Karpas-422 (cell line): ENCODE data around the gene SLC9A5. TPM values are rescaled to one million over a fixed set of nuclear protein-coding genes. Genes with fewer than 3 reads are reported as not detected.
A peak's percentile ranks its signal among the peaks of the same experiment; 100 is the strongest.

Experiments used
- DNase-seq: peaks from one replicate; pipeline ENCODE4 v3.0.0-alpha.2; 2015
- H2AFZ ChIP-seq: fragments of 200-600 bp; sonication (generic); 2 replicates; pipeline ENCODE4 v1.6.1; 2014; ENCODE audit warnings: antibody characterized with exemption, low read length, mixed read lengths
- H3K27ac ChIP-seq: fragments of 200-600 bp; sonication (generic); 2 replicates; pipeline ENCODE4 v1.5.1; 2014; ENCODE audit warnings: mild to moderate bottlenecking, low read length, moderate library complexity
- H3K27me3 ChIP-seq: fragments of 200-600 bp; sonication (generic); 2 replicates; pipeline ENCODE4 v1.6.1; 2014; ENCODE audit warnings: low read length, mixed read lengths
- H3K36me3 ChIP-seq: fragments of 200-600 bp; sonication (generic); 2 replicates; pipeline ENCODE4 v1.6.1; 2014; ENCODE audit warnings: low read length, mixed read lengths; ENCODE audit not compliant: insufficient read depth
- H3K4me1 ChIP-seq: fragments of 200-600 bp; sonication (generic); 2 replicates; pipeline ENCODE4 v1.6.1; 2014; ENCODE audit warnings: mild to moderate bottlenecking, low read length, mixed read lengths
- H3K4me2 ChIP-seq: fragments of 200-600 bp; sonication (generic); 2 replicates; pipeline ENCODE4 v1.6.1; 2014; ENCODE audit warnings: low read length, low read depth, mild to moderate bottlenecking; ENCODE audit not compliant: poor library complexity, severe bottlenecking
- H3K4me3 ChIP-seq: fragments of 200-600 bp; sonication (generic); 2 replicates; pipeline ENCODE4 v1.5.1; 2014; ENCODE audit warnings: mild to moderate bottlenecking, antibody characterized with exemption, low read length, mixed read lengths
- H3K79me2 ChIP-seq: fragments of 200-600 bp; sonication (generic); 2 replicates; pipeline ENCODE4 v1.6.1; 2014; ENCODE audit warnings: mild to moderate bottlenecking, low read length, mixed read lengths
- H3K9ac ChIP-seq: fragments of 200-600 bp; sonication (generic); 2 replicates; pipeline ENCODE4 v1.6.0; 2014; ENCODE audit warnings: low read length
- H3K9me2 ChIP-seq: fragments of 200-600 bp; sonication (generic), shearing (Covaris generic); replicated peaks from 2 replicates; pipeline ENCODE4 v1.6.0; 2014; ENCODE audit warnings: mild to moderate bottlenecking, low read length, moderate library complexity; ENCODE audit not compliant: insufficient read depth
- H3K9me3 ChIP-seq: fragments of 300-700, 200-600 bp; sonication (generic); 2 replicates; pipeline ENCODE4 v1.6.1; 2014; ENCODE audit warnings: low read length, mixed read lengths
- H4K20me1 ChIP-seq: fragments of 200-600 bp; sonication (generic); 2 replicates; pipeline ENCODE4 v1.6.1; 2014; ENCODE audit warnings: mild to moderate bottlenecking, antibody characterized with exemption, low read length, low read depth; ENCODE audit not compliant: insufficient read depth
- total RNA-seq: library from RNA; depleted of rRNA; stranded (reverse); fragments of >200 nt; shearing (Covaris generic); gene quantifications from 2 replicates; pipeline ENCODE4 v1.2.3, GENCODE V29; 2014; ENCODE audit warnings: low replicate concordance

SLC9A5 gene
- total RNA-seq, 1 experiment from 2014 or later: 4.9 TPM

DNA sequence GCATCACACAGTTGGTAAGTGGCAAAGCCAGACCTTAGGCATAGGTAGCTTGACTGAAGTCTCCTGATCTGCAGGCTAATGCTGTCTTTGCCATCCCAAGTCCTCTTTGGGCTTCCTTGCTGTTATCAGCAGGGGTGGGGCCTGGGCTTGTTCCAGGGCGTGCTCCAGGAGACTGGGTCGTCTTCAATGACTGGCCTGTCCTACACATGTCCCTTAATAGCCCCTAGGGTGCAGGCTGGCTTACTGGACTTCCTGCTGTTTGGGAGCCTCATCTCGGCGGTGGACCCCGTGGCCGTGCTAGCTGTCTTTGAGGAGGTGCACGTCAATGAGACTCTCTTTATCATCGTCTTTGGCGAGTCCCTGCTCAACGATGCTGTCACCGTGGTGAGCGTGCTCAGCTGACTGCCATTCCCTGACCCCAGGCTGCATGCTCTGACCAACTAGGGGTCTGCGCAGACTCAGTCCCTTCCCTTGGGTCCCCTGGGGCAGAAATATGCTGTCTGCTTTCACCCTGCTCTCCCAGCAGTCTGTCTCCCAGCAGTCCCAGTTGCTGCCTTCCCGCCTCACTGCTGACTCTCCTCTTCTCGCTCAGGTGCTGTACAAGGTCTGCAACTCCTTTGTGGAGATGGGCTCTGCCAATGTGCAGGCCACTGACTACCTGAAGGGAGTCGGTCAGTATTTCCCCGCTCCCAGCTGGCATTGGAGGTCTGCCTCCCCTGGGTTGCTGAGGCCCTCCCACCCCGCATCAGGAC is 6.2 kb downstream of the SLC9A5 start:
- Histone ChIP-seq H3K4me1 (peaks cover 9% of the 10 kb centered on the region), H3K27ac (no peak overlapping the region), H3K9ac (no peak overlapping the region), H2AFZ (no peak overlapping the region), H4K20me1 (no peaks in the 10 kb centered on the region), H3K9me2 (no peaks in the 10 kb centered on the region), H3K36me3 (no peaks in the 10 kb centered on the region), H3K4me2 (no peak overlapping the region), H3K79me2 (no peaks in the 10 kb centered on the region), H3K27me3 (no peaks in the 10 kb centered on the region), H3K4me3 (no peak overlapping the region), H3K9me3 (no peaks in the 10 kb centered on the region)
- DNase-seq: no peak

DNA sequence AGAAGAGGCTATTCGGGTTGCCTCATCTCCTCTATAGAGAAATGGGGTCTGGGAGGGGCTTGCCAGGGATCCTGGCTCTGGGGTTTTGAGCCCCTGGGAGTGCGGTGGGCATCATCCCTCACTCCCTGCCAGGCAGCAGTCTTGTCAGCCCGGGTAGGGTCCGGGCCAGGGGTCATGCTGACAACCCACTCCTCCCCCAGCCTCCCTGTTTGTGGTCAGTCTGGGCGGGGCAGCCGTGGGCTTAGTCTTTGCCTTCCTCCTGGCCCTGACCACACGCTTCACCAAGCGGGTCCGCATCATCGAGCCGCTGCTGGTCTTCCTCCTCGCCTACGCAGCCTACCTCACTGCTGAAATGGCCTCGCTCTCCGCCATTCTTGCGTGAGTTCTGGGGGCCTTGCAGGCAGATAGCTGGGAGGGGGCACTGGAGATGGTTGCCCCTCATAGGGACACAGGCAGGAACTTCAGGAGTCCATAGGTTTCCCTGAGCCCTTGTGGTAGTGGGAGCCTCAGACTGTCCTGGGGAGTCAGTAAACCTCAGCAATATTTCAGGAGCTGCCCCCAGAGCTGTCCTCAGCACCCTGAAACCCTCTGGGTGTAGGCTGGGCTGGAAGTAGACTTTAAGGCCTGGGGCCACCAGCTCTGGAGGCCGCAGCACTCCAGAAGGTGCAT is 6.9 kb downstream of the SLC9A5 start:
- peaks cover 2% of the 10 kb centered on the region; the same call in 1 of the 2 replicates for H3K4me1 ChIP-seq
- H3K9me3 ChIP-seq: no peaks in the 10 kb centered on the region
- H3K4me3 ChIP-seq: no peak overlapping the region
- H3K36me3 ChIP-seq: no peaks in the 10 kb centered on the region
- no peaks in the 10 kb centered on the region for H4K20me1 ChIP-seq
- no peaks in the 10 kb centered on the region for H3K79me2 ChIP-seq
- H2AFZ ChIP-seq: no peak overlapping the region
- no peak overlapping the region for H3K4me2 ChIP-seq
- DNase-seq: no peak
- no peak overlapping the region for H3K9ac ChIP-seq
- no peak overlapping the region for H3K27ac ChIP-seq
- H3K9me2 ChIP-seq: no peaks in the 10 kb centered on the region
- no peaks in the 10 kb centered on the region for H3K27me3 ChIP-seq

DNA sequence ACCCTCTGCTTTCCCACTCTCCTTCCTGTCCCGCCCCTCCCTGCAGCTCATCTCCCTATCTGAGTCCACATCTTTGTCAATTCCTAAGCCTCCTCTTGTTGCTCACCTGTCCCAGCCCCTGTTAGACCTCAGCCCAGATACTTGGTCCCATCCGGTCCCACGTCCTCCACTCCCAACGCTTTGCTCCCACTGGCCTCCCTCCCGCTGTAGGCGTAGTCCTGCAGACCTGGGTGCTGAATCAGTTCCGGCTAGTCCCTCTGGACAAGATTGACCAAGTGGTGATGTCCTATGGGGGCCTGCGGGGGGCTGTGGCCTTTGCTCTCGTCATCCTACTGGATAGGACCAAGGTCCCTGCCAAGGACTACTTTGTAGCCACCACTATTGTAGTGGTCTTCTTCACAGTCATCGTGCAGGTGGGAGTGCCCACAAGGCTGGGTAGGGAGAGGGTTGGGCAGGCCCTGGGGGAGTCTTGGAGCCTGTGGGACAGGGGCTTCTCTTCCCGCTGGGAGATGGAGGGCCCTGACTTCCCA is 8.0 kb downstream of the SLC9A5 start:
- Histone ChIP-seq H3K27me3 (no peaks in the 10 kb centered on the region), H3K79me2 (no peaks in the 10 kb centered on the region), H2AFZ (no peak overlapping the region), H3K36me3 (no peaks in the 10 kb centered on the region), H3K27ac (no peak overlapping the region), H3K4me1 (no peaks in the 10 kb centered on the region), H3K9ac (no peak overlapping the region), H3K4me2 (no peak overlapping the region), H3K9me2 (no peaks in the 10 kb centered on the region), H3K9me3 (no peaks in the 10 kb centered on the region), H3K4me3 (no peak overlapping the region), H4K20me1 (no peaks in the 10 kb centered on the region)
- peak; percentile 38 for DNase-seq

DNA sequence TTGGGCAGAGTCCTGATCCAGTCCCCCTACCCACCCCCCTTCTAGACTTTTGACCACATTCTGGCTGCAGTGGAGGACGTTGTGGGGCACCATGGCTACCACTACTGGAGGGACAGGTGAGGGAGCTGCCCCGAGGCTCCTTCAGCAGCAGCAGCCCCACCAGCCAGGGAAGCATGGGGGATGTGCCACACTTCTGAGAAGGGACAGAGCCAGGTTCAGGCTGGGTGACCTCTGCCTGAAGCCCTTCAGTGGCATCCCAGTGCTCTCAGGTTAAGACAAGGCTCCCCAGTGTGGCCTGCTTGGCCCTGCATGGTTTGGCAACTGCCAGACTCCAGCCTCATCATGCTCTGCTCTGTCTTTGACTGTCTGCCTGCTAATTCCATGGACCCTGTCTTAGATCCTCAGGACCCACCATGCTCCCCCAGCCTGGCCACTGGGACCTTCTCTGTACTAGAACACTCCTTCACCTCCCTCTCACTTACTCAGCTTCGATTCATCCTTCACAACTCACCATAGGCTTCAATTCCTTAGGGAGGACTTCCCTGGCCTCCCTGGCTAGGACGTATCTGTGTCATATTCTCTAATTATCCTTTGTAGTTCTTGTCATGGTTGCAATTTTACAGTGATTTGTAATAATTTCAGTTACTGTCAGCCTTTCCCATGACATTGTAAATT is 8.8 kb downstream of the SLC9A5 start:
- no peaks in the 10 kb centered on the region for H3K4me1 ChIP-seq

DNA sequence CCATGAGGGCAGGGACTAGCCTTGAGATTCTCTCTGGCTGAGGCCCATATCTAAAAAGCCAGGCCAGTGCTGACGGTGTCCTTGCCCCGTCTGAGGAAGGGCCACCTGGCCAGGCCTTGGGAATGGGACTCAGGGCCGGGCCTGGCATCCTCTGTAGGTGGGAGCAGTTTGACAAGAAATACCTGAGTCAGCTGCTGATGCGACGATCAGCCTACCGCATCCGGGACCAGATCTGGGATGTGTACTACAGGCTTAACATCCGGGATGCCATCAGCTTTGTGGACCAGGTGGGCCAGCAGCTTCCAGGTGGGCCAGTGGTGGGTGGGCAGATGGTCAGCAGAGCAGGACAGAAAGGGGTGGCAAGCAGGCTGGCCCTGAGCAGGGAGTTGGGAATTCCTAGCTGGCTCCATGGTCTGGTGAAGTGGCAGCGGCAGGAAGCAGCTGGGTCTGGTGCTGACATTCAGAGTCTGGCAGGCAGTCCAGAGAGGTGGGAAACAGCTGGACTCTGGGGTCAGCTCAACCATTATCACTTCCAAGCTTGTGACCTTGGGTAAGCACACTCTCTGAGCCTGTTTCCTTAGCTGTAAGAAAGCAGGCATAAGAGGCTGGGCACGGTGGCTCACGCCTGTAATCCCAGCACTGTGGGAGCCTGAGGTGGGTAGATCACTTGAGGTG is 9.5 kb downstream of the SLC9A5 start:
- DNase-seq: no peak
- no peak overlapping the region for H2AFZ ChIP-seq
- H3K9me3 ChIP-seq: no peaks in the 10 kb centered on the region
- no peak overlapping the region for H3K9ac ChIP-seq
- no peaks in the 10 kb centered on the region for H3K9me2 ChIP-seq
- no peaks in the 10 kb centered on the region for H3K4me1 ChIP-seq
- H3K4me3 ChIP-seq: no peak overlapping the region
- no peaks in the 10 kb centered on the region for H3K27me3 ChIP-seq
- H3K4me2 ChIP-seq: no peak overlapping the region
- no peaks in the 10 kb centered on the region for H3K36me3 ChIP-seq
- no peak overlapping the region for H3K27ac ChIP-seq
- H3K79me2 ChIP-seq: no peaks in the 10 kb centered on the region
- H4K20me1 ChIP-seq: no peaks in the 10 kb centered on the region

More for the DNA sequence above, 8.8 kb downstream of the SLC9A5 start:
- Histone ChIP-seq H3K9ac (no peak overlapping the region), H3K4me2 (no peak overlapping the region), H3K9me3 (no peaks in the 10 kb centered on the region), H3K4me3 (no peak overlapping the region), H2AFZ (no peak overlapping the region), H3K36me3 (no peaks in the 10 kb centered on the region), H3K27me3 (no peaks in the 10 kb centered on the region), H3K9me2 (no peaks in the 10 kb centered on the region), H3K27ac (no peak overlapping the region), H3K79me2 (no peaks in the 10 kb centered on the region), H4K20me1 (no peaks in the 10 kb centered on the region)
- DNase-seq: no peak

DNA sequence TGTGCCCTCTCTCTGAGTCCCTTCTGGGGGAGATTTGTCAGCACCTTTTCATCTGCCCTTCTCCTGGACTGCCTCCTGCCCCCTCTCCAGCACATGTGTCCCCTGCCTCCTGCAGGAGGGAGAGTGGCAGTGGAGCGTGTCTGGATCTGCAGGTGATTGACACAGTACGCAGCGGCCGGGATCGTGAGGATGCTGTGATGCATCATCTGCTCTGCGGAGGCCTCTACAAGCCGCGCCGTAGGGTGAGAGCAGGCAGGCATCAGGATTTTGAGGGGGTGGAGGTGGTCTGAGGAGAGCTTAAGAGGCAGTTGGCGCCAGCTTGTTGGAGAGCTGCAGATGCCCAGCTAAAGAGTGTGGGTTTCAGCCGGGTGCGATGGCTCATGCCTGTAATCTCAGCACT is 10.9 kb downstream of the SLC9A5 start:
- no peaks in the 10 kb centered on the region for H3K79me2 ChIP-seq
- no peak overlapping the region for H3K4me3 ChIP-seq
- H3K36me3 ChIP-seq: no peaks in the 10 kb centered on the region
- no peaks in the 10 kb centered on the region for H3K4me1 ChIP-seq
- DNase-seq: no peak
- no peak overlapping the region for H3K4me2 ChIP-seq
- H3K9me2 ChIP-seq: no peaks in the 10 kb centered on the region
- H4K20me1 ChIP-seq: no peaks in the 10 kb centered on the region
- H3K27ac ChIP-seq: no peak overlapping the region
- H3K9ac ChIP-seq: no peak overlapping the region
- H3K9me3 ChIP-seq: no peaks in the 10 kb centered on the region
- H2AFZ ChIP-seq: no peak overlapping the region
- no peaks in the 10 kb centered on the region for H3K27me3 ChIP-seq

DNA sequence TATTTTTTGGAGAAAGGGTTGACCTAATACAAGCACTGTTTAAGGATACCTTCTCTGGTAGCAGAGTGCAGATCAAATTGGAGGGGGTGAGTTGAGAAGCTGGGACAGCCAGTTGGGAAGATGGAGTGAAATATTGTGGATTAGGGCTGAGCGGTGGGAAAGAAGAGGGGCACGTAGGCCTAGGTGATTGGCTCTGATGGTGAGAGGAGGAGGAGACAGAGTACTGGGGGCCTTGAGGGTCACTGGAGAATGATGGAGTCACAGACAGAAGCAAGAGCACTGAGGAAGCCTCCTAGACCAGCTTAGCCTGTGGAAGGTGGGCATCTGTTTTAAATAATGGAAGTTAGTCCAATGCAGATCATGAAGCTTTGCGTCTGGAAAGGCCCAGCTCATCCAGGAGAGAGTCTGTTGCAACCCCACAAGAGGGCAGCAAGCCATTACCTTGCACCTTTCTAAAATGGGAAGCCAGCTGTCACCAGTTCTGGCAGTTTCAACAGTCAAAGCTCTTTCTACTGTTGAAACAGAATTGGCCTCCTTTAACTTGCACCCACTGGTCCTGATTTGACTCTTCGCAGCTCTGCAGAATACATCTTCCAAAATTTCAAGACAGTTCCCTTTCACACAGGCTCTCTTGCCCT is 11.8 kb downstream of the SLC9A5 start:
- Histone ChIP-seq H3K79me2 (no peaks in the 10 kb centered on the region), H3K4me3 (no peak overlapping the region), H3K4me2 (no peak overlapping the region), H3K27me3 (no peaks in the 10 kb centered on the region), H2AFZ (no peak overlapping the region), H3K4me1 (no peaks in the 10 kb centered on the region), H3K27ac (no peak overlapping the region), H3K9me2 (no peaks in the 10 kb centered on the region), H3K36me3 (no peaks in the 10 kb centered on the region), H3K9ac (no peak overlapping the region), H3K9me3 (no peaks in the 10 kb centered on the region), H4K20me1 (no peaks in the 10 kb centered on the region)
- peak; percentile 72 for DNase-seq
